Sigmoid colon (tissue), 4 donors: ENCODE results near the gene C19orf73.

Experiments
- EP300 ChIP-seq, 4 donors: sonication (generic); formaldehyde crosslinking; IDR thresholded peaks; one replicate each; pipeline ENCODE4 v1.6.1; 2017; ENCODE audit warnings: antibody characterized with exemption in 4 of 4
- POLR2A ChIP-seq, 2 donors: fragments of 450-650 bp; IDR thresholded peaks; one replicate each; pipeline ENCODE4 v1.6.1; 2016; ENCODE audit warnings: antibody characterized with exemption in 2 of 2, mild to moderate bottlenecking in 2 of 2, moderate library complexity in 2 of 2
- POLR2AphosphoS5 ChIP-seq, 4 donors: sonication (generic); formaldehyde crosslinking; IDR thresholded peaks; one replicate each; pipeline ENCODE4 v1.6.1; 2017; ENCODE audit warnings: antibody characterized with exemption in 4 of 4
- TF ChIP-seq, protein P1 (sequence below), 4 experiments: fragments of 450-650 bp in 3 of 4; fragments of 200-600 bp in 1 of 4; IDR thresholded peaks; one replicate each; pipeline ENCODE4 v1.5.1; 2016 to 2019; ENCODE audit warnings: antibody characterized with exemption in 4 of 4, mild to moderate bottlenecking in 3 of 4, moderate library complexity in 2 of 4

DNA sequence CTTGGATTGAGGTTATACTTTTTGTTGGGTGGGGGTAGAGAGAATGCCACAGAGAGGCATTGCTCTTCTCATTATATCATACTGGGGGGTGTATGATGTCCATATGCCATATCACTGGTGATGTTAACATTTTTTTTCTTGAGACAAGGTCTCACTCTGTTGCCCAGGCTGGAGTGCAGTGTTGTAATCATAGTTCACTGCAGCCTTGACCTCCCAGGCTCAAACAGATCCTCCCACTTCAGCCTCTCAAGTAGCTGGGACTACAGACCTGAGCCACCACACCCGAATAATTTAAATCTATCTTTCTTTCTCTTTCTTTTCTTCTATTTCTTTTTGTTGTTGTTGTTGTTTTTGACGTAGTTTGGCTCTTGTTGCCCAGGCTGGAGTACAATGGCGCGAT is 38.6 kb downstream of the C19orf73 start:
- TF ChIP-seq, protein P1, sequence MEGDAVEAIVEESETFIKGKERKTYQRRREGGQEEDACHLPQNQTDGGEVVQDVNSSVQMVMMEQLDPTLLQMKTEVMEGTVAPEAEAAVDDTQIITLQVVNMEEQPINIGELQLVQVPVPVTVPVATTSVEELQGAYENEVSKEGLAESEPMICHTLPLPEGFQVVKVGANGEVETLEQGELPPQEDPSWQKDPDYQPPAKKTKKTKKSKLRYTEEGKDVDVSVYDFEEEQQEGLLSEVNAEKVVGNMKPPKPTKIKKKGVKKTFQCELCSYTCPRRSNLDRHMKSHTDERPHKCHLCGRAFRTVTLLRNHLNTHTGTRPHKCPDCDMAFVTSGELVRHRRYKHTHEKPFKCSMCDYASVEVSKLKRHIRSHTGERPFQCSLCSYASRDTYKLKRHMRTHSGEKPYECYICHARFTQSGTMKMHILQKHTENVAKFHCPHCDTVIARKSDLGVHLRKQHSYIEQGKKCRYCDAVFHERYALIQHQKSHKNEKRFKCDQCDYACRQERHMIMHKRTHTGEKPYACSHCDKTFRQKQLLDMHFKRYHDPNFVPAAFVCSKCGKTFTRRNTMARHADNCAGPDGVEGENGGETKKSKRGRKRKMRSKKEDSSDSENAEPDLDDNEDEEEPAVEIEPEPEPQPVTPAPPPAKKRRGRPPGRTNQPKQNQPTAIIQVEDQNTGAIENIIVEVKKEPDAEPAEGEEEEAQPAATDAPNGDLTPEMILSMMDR (IDR thresholded peaks at IDR 0.05), result no peak
- TF ChIP-seq EP300 (IDR thresholded peaks at IDR 0.05) (no peak), POLR2AphosphoS5 (IDR thresholded peaks at IDR 0.05) (no peak), POLR2A (IDR thresholded peaks at IDR 0.05) (no peak)
